Upper lobe of left lung (tissue), 4 donors: ENCODE measurements around the gene PPP1R9B.

Experiments
- EP300 ChIP-seq, 4 donors: sonication (generic); formaldehyde crosslinking; IDR thresholded peaks; one replicate each; pipeline ENCODE4 v1.5.1; 2017; ENCODE audit warnings: antibody characterized with exemption in 4 of 4, control low read depth in 2 of 4
- POLR2A ChIP-seq, 4 donors: fragments of 450-650 bp; IDR thresholded peaks; one replicate each; pipeline ENCODE4 v1.5.1; 2016 to 2017; ENCODE audit warnings: antibody characterized with exemption in 4 of 4, mild to moderate bottlenecking in 2 of 4
- TF ChIP-seq, protein P1 (sequence below), 6 experiments: fragments of 450-650 bp in 4 of 6; fragments of 200-600 bp in 2 of 6; sonication (generic) in 2 of 6; IDR thresholded peaks; one replicate each; pipeline ENCODE4 v1.5.1; 2016 to 2019; ENCODE audit warnings: antibody characterized with exemption in 6 of 6

DNA sequence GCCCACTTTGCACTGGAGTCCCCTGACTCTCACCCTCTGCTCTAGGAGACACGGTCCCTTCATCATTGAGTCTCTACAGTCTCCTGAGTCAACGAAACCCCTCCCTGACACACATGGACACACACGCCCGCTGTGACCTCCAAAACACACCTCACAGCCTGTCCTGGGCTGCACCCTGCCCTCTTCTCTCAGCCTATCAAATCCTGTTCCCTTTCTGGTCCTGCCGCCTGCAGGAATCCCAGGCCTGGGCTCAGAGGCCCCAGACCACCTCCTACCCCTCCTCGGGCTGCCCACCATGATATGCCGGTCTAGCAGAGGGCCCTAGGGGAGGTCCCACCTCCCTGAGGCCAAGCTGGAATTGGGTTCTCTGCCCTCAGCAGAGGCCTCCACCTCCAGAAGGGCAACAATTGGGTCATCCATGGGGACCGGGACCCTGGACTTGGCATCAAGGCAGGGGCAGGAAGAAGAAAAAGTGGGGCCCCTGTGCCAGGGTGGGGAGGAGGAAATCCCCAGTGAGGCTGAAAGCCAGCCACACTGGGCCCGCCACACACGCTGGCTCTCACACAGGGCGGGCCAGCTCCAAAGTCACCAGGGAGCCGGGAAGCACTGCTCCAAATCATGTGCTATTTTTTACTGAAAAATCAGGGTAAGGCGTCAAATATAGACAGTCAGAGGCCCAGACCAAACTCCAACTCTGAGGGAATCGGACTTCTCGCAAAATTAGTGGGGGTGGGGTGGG, 3.4 kb downstream of the PPP1R9B start:
- TF ChIP-seq, protein P1, sequence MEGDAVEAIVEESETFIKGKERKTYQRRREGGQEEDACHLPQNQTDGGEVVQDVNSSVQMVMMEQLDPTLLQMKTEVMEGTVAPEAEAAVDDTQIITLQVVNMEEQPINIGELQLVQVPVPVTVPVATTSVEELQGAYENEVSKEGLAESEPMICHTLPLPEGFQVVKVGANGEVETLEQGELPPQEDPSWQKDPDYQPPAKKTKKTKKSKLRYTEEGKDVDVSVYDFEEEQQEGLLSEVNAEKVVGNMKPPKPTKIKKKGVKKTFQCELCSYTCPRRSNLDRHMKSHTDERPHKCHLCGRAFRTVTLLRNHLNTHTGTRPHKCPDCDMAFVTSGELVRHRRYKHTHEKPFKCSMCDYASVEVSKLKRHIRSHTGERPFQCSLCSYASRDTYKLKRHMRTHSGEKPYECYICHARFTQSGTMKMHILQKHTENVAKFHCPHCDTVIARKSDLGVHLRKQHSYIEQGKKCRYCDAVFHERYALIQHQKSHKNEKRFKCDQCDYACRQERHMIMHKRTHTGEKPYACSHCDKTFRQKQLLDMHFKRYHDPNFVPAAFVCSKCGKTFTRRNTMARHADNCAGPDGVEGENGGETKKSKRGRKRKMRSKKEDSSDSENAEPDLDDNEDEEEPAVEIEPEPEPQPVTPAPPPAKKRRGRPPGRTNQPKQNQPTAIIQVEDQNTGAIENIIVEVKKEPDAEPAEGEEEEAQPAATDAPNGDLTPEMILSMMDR (IDR thresholded peaks at IDR 0.05) = no peak
- no peak for TF ChIP-seq POLR2A (IDR thresholded peaks at IDR 0.05)
- TF ChIP-seq EP300 (IDR thresholded peaks at IDR 0.05) = no peak
